CD14-positive monocyte (primary cell): ENCODE results near the gene ASPSCR1. TPM values are rescaled to one million over a fixed set of nuclear protein-coding genes. Genes with fewer than 3 reads are reported as not detected.

Experiments
- DNase-seq, 3 donors: peaks; one replicate each; pipeline ENCODE4 v3.0.0-alpha.2; 2011 to 2022
- H2AFZ ChIP-seq: 2 replicates; pipeline ENCODE4 v1.6.0; 2012; ENCODE audit warnings: mild to moderate bottlenecking, low read depth, low read length, inconsistent platforms; ENCODE audit not compliant: insufficient read depth, poor library complexity, severe bottlenecking
- H3K27ac ChIP-seq, 2 donors: 1 replicate in 1 of 2; 2 replicates in 1 of 2; pipeline ENCODE4 v1.5.1; 2012 to 2013; ENCODE audit warnings: low read length in 2 of 2, control low read depth in 1 of 2, inconsistent platforms in 1 of 2, low read depth in 1 of 2, mild to moderate bottlenecking in 1 of 2
- H3K27me3 ChIP-seq, 2 donors: one replicate each; pipeline versions ENCODE4 v1.6.0 to v1.6.1; 2011 to 2013; ENCODE audit warnings: low read length in 2 of 2; ENCODE audit not compliant: control insufficient read depth in 2 of 2, insufficient read depth in 2 of 2
- H3K36me3 ChIP-seq, 2 donors: replicated peaks in 1 of 2; 1 replicate in 1 of 2; 2 replicates in 1 of 2; pipeline versions ENCODE4 v1.5.1 to v1.6.1; 2012 to 2013; ENCODE audit warnings: low read length in 2 of 2, control low read depth in 1 of 2, inconsistent platforms in 1 of 2, mild to moderate bottlenecking in 1 of 2; ENCODE audit not compliant: insufficient read depth in 2 of 2, control insufficient read depth in 1 of 2
- H3K4me1 ChIP-seq, 2 donors: 1 replicate in 1 of 2; 2 replicates in 1 of 2; pipeline versions ENCODE4 v1.5.1 to v1.6.1; 2012 to 2013; ENCODE audit warnings: low read length in 2 of 2, control low read depth in 1 of 2, inconsistent platforms in 1 of 2, mild to moderate bottlenecking in 1 of 2, moderate library complexity in 1 of 2; ENCODE audit not compliant: insufficient read depth in 2 of 2, control insufficient read depth in 1 of 2
- H3K4me2 ChIP-seq: replicated peaks from 2 replicates; pipeline ENCODE3; 2012; ENCODE audit warnings: low read length, moderate library complexity, mild to moderate bottlenecking; ENCODE audit not compliant: poor library complexity, severe bottlenecking; ENCODE audit errors: extremely low read depth
- H3K4me3 ChIP-seq, 3 experiments: fragments of 200-600 bp in 1 of 3; sonication (generic) in 1 of 3; replicated peaks in 1 of 3; 1 replicate in 2 of 3; 2 replicates in 1 of 3; pipeline ENCODE4 v1.5.1; 2011 to 2013; ENCODE audit warnings: low read length in 3 of 3, mild to moderate bottlenecking in 3 of 3, control low read depth in 2 of 3, low read depth in 2 of 3, inconsistent platforms in 1 of 3, moderate library complexity in 1 of 3
- H3K79me2 ChIP-seq: 2 replicates; pipeline ENCODE4 v1.6.0; 2012; ENCODE audit warnings: mild to moderate bottlenecking, control low read depth, inconsistent platforms, low read length, moderate library complexity; ENCODE audit not compliant: insufficient read depth
- H3K9ac ChIP-seq: 2 replicates; pipeline ENCODE4 v1.6.0; 2017; ENCODE audit warnings: low read length, mild to moderate bottlenecking; ENCODE audit not compliant: insufficient read depth, poor library complexity, severe bottlenecking
- H3K9me3 ChIP-seq, 2 donors: replicated peaks in 1 of 2; 1 replicate in 1 of 2; 2 replicates in 1 of 2; pipeline versions ENCODE4 v1.5.1 to v1.6.1; 2012 to 2013; ENCODE audit warnings: low read length in 2 of 2, control low read depth in 1 of 2; ENCODE audit not compliant: control insufficient read depth in 1 of 2, insufficient read depth in 1 of 2
- H4K20me1 ChIP-seq: 2 replicates; pipeline ENCODE4 v1.6.0; 2012; ENCODE audit warnings: mild to moderate bottlenecking, low read length, control low read depth, moderate library complexity; ENCODE audit not compliant: insufficient read depth
- H3K27ac Mint-ChIP-seq, 7 donors: one replicate each; pipeline ENCODE4 v1.8.0; 2020; ENCODE audit warnings: mild to moderate bottlenecking in 7 of 7, mixed read lengths in 7 of 7, moderate library complexity in 6 of 7, inconsistent platforms in 2 of 7
- H3K27me3 Mint-ChIP-seq, 3 donors: one replicate each; pipeline ENCODE4 v1.8.0; 2021 to 2022; ENCODE audit warnings: low read depth in 3 of 3, mild to moderate bottlenecking in 3 of 3, mixed read lengths in 3 of 3, moderate library complexity in 3 of 3, inconsistent platforms in 1 of 3
- H3K36me3 Mint-ChIP-seq, 2 donors: one replicate each; pipeline ENCODE4 v1.8.0; 2020; ENCODE audit warnings: mixed read lengths in 2 of 2, inconsistent platforms in 1 of 2, mild to moderate bottlenecking in 1 of 2
- H3K4me1 Mint-ChIP-seq: one replicate; pipeline ENCODE4 v1.8.0; 2020; ENCODE audit warnings: mild to moderate bottlenecking, mixed read lengths
- H3K4me3 Mint-ChIP-seq, 2 donors: one replicate each; pipeline ENCODE4 v1.8.0; 2020; ENCODE audit warnings: mild to moderate bottlenecking in 2 of 2, mixed read lengths in 2 of 2, moderate library complexity in 1 of 2
- H3K9me3 Mint-ChIP-seq, 7 donors: one replicate each; pipeline ENCODE4 v1.8.0; 2020 to 2022; ENCODE audit warnings: mixed read lengths in 7 of 7, mild to moderate bottlenecking in 6 of 7, moderate library complexity in 6 of 7, inconsistent platforms in 2 of 7
- CTCF ChIP-seq: fragments of 200-600 bp; IDR thresholded peaks from one replicate; pipeline ENCODE4 v1.8.0; 2022; ENCODE audit warnings: antibody characterized with exemption, mild to moderate bottlenecking
- WGBS: methylation state at CpG from one replicate; pipeline ENCODE4 v1.1.5; 2013; ENCODE audit warnings: missing lambda C conversion rate; ENCODE audit not compliant: insufficient coverage; 5-methylcytosine and 5-hydroxymethylcytosine counted together
- intact Hi-C, 2 donors: fragments of 100-400 bp; cut with micrococcal nuclease; formaldehyde crosslinking; loops; one replicate each; pipeline versions ENCODE4 v1.15.0 to v1.15.1; 2023
- polyA plus RNA-seq, 3 donors: library from polyadenylated mRNA; depleted of rRNA in 1 of 3; unstranded in 2 of 3; stranded (reverse) in 1 of 3; fragments of 300-500 nt in 2 of 3; fragments of >200 nt in 1 of 3; fragmentation: Illumina TruSeq in 2 of 3; gene quantifications; 1 replicate in 2 of 3; 2 replicates in 1 of 3; pipeline ENCODE4 v1.2.3, GENCODE V29; 2012 to 2021

The ASPSCR1 gene
- polyA plus RNA-seq, 3 donors: 25.5 to 31.9 (median 25.6) TPM

- no peaks in the 10 kb centered on the region for H3K4me1 ChIP-seq
- peaks cover 14 to 30% of the 10 kb centered on the region in 2 donors for H3K36me3 ChIP-seq
- no peak for DNase-seq
- H3K4me3 ChIP-seq: no peak overlapping the region
- intact Hi-C loops: no loop called here
- H3K9me3 Mint-ChIP-seq: peaks cover 0 to 2% (median 0%) of the 10 kb centered on the region in 7 donors
- H3K4me1 Mint-ChIP-seq: no peaks in the 10 kb centered on the region
- no peaks in the 10 kb centered on the region for H4K20me1 ChIP-seq
- no peaks in the 10 kb centered on the region for H3K27me3 ChIP-seq
- peaks cover 16 to 49% of the 10 kb centered on the region in 2 donors for H3K36me3 Mint-ChIP-seq
- H3K79me2 ChIP-seq: no peaks in the 10 kb centered on the region
- no peak overlapping the region for H2AFZ ChIP-seq
- no peak overlapping the region for H3K27ac Mint-ChIP-seq
- no peak overlapping the region for H3K4me3 Mint-ChIP-seq
- H3K9ac ChIP-seq: no peak overlapping the region
- no peaks in the 10 kb centered on the region for H3K9me3 ChIP-seq
- no peaks in the 10 kb centered on the region for H3K27me3 Mint-ChIP-seq
- H3K27ac ChIP-seq: no peak overlapping the region
- WGBS: 97% methylated on average over 16 of the region's 30 CpGs
- no peak for TF ChIP-seq CTCF
- no peak overlapping the region for H3K4me2 ChIP-seq
Measured at GRCh38 chr17:81996757-81997441, 19.5 kb downstream of the ASPSCR1 start.

GRCh38 chr17:81998212-81998611, 20.8 kb downstream of the ASPSCR1 start:
- Mint-ChIP-seq H3K4me1 (no peaks in the 10 kb centered on the region), H3K27me3 (no peaks in the 10 kb centered on the region), H3K27ac (peak overlapping the region in 1 of 7 donors; percentile 75), H3K36me3 (peaks cover 16 to 49% of the 10 kb centered on the region in 2 donors), H3K4me3 (no peak overlapping the region), H3K9me3 (peaks cover 0 to 2% (median 0%) of the 10 kb centered on the region in 7 donors)
- Histone ChIP-seq H4K20me1 (no peaks in the 10 kb centered on the region), H3K36me3 (peaks cover 14 to 30% of the 10 kb centered on the region in 2 donors), H3K27ac (no peak overlapping the region), H3K4me2 (no peak overlapping the region), H3K9me3 (no peaks in the 10 kb centered on the region), H3K9ac (no peak overlapping the region), H3K27me3 (no peaks in the 10 kb centered on the region), H2AFZ (no peak overlapping the region), H3K4me3 (no peak overlapping the region), H3K4me1 (no peaks in the 10 kb centered on the region), H3K79me2 (no peaks in the 10 kb centered on the region)
- no peak for TF ChIP-seq CTCF
- intact Hi-C loops: no loop called here
- DNase-seq: no peak
- WGBS: 100% methylated on average over 1 of the region's 7 CpGs
